Bronchial epithelial cell (primary cell): ENCODE results near the gene COL15A1. TPM values are rescaled to one million over a fixed set of nuclear protein-coding genes. Genes with fewer than 3 reads are reported as not detected.

Source experiments
- DNase-seq: peaks from one replicate; pipeline ENCODE4 v3.0.0-alpha.2; 2010; ENCODE audit warnings: low read depth
- FAIRE-seq: peaks from 2 replicates; lab custom pipeline; 2011; peaks lifted over from hg19 to GRCh38; lab: Jason Lieb, UNC
- H3K27me3 ChIP-seq: 2 replicates; pipeline ENCODE4 v1.5.1; 2011; ENCODE audit warnings: low read length; ENCODE audit not compliant: control insufficient read depth, insufficient read depth
- H3K36me3 ChIP-seq: 2 replicates; pipeline ENCODE4 v1.5.1; 2011; ENCODE audit warnings: low read length; ENCODE audit not compliant: control insufficient read depth, insufficient read depth
- H3K4me3 ChIP-seq: 2 replicates; pipeline ENCODE4 v1.5.1; 2011; ENCODE audit warnings: mild to moderate bottlenecking, low read depth, low read length, control low read depth
- total RNA-seq: library from RNA; depleted of rRNA; stranded (reverse); fragments of >200 nt; gene quantifications from 2 replicates; pipeline ENCODE4 v1.2.1, GENCODE V29; 2014
- TF ChIP-seq, protein P1 (sequence below): IDR thresholded peaks from 2 replicates; pipeline ENCODE4 v1.5.1; 2011; ENCODE audit warnings: mild to moderate bottlenecking, moderate library complexity, low read length, control low read depth, inconsistent platforms; ENCODE audit not compliant: insufficient read depth, severe bottlenecking

COL15A1 gene
- total RNA-seq, 1 donor from 2014 or later = 1.6 TPM

DNA sequence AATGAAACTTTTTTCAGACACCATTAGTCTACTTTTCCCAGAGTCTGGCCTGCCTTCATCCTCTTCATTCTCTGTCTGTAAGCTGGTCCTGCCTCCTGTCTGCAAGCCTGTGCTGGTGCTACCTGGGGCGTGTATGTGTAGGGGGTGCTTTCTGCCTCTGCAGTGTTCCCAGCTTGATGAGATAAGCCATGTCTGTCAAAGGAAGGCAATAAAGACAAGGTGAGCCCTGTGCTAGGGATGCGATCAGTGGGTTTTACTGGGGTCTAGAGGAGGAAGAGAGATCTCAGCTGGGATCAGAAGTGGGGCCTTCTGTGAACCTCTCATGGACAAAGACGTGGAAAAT lies 83.2 kb downstream of the COL15A1 start:
- DNase-seq = no peak
- TF ChIP-seq, protein P1, sequence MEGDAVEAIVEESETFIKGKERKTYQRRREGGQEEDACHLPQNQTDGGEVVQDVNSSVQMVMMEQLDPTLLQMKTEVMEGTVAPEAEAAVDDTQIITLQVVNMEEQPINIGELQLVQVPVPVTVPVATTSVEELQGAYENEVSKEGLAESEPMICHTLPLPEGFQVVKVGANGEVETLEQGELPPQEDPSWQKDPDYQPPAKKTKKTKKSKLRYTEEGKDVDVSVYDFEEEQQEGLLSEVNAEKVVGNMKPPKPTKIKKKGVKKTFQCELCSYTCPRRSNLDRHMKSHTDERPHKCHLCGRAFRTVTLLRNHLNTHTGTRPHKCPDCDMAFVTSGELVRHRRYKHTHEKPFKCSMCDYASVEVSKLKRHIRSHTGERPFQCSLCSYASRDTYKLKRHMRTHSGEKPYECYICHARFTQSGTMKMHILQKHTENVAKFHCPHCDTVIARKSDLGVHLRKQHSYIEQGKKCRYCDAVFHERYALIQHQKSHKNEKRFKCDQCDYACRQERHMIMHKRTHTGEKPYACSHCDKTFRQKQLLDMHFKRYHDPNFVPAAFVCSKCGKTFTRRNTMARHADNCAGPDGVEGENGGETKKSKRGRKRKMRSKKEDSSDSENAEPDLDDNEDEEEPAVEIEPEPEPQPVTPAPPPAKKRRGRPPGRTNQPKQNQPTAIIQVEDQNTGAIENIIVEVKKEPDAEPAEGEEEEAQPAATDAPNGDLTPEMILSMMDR = no peak
- no peak overlapping the region for H3K4me3 ChIP-seq
- no peak for FAIRE-seq
- no peaks in the 10 kb centered on the region for H3K36me3 ChIP-seq
- peaks cover 2% of the 10 kb centered on the region for H3K27me3 ChIP-seq

DNA sequence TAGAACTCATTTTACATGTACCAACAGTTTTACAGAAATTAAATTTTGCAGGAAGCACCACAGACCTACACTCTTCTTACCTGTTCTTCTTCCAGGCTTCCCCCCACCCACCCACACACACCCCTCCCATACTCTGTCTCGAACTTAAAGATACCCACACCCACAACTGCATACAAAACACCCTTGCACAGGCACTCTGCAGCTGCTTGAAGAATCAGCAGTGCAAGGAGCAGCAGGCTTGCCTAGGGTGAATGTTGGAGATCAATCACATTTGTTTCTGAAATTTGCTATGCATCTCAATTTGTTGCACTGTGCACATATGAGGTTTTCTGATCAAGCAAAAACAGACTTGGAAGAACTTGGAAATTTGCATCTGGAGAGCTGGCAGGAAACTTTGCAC lies 83.7 kb downstream of the COL15A1 start:
- TF ChIP-seq, protein P1 = no peak
- H3K36me3 ChIP-seq = no peaks in the 10 kb centered on the region
- H3K4me3 ChIP-seq = no peak overlapping the region
- FAIRE-seq (no peak), DNase-seq (no peak)
- H3K27me3 ChIP-seq = peaks cover 2% of the 10 kb centered on the region

DNA sequence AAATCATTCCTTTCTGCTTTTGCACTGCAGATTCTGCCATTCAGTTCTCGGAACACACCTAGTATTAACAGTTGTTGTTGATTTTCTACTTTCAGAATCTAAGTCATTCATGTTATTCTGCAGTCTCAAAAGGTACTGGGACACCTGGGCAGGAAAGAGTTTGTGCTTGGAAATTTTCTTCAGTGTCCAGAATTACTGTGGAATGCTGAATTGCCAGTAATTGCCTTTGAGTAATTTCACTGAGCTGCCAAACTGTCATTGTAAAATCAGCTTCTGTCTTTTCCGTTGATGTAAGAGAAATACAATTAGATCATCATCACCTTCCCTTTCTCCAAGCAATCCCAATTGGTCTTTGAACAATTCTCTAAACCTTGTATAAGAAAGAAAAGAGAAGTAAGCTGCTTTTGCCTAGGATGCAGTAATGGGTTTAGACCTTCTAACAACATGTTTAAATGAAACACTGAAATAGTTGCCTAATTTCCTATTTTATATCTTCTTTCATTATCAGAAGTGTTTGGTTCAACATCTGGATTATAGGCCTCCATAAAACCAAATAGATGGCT lies 85.5 kb downstream of the COL15A1 start:
- Histone ChIP-seq H3K4me3 (no peak overlapping the region), H3K27me3 (no peaks in the 10 kb centered on the region), H3K36me3 (no peaks in the 10 kb centered on the region)
- DNase-seq (peak; percentile 19), FAIRE-seq (no peak)
- TF ChIP-seq, protein P1 = no peak

DNA sequence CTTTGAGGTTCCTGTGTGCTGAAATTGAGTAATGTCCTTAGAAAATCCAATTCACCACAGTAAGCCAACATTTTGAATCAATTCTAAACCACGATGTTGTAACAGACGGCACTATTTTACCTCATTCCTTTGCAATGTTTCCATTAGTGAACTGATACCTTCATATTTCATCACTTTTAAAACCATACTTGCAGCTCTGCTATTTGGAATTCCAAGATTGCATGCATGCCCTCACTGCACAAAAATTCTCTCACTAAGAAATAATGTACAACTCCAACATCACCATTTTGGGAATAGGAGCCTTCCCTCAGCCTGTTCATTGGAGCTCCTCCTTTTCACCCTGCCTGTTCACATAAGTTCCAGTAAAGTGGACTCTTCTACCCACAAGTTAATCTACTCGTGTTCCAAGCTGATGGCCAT lies 86.4 kb downstream of the COL15A1 start:
- FAIRE-seq = no peak
- peak; percentile 71 for DNase-seq
- no peaks in the 10 kb centered on the region for H3K36me3 ChIP-seq

DNA sequence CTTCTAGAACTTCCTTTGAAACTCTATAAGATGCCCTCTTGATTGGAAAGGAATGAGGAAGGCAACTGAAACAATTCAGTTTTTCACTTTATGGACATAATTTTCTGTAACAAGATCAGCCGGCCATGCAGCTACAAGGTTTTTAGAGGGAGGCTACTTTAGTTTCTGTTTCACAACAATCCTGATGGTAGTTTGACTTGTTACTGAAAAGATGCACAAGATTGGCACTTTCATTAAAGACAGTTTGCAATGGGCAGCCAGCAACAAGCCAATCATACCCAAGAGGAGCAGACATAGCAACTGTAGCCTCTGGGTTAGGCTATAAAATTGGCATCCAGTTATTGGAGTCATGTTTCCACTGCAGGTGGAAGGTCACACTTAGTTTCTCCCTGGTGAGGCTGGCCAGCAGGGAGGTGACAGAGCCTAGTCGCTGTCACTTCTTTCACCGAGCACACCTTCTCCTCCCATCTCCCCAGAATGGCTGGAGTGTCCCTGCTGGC lies 87.0 kb downstream of the COL15A1 start:
- Histone ChIP-seq H3K27me3 (no peaks in the 10 kb centered on the region), H3K4me3 (no peak overlapping the region), H3K36me3 (no peaks in the 10 kb centered on the region)
- DNase-seq = no peak
- TF ChIP-seq, protein P1 = no peak
- FAIRE-seq = no peak

More for the DNA sequence above, 86.4 kb downstream of the COL15A1 start:
- no peaks in the 10 kb centered on the region for H3K27me3 ChIP-seq
- H3K4me3 ChIP-seq = no peak overlapping the region
- TF ChIP-seq, protein P1 = no peak

DNA sequence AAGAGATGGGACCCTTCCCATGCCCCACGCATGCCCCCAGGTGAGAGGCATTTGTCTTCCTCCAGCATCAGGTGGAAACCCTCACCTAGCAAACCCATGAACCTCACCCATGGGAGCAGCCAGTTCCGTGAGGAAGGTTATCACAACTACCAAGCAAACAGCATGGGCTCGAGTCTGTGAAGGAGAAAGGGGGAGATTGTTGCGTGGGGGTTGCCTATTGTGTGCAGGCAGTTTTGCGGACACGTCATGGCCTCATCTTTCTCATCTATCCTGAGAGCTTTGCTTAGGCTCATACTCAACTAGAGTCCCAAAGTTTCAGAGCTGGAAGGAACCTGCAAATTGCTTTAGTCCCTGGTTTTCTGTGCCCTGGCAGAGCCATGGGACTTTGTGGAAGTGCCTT lies 87.6 kb downstream of the COL15A1 start:
- no peaks in the 10 kb centered on the region for H3K36me3 ChIP-seq
- DNase-seq (no peak), FAIRE-seq (no peak)
- no peaks in the 10 kb centered on the region for H3K27me3 ChIP-seq
- TF ChIP-seq, protein P1 = no peak
- no peak overlapping the region for H3K4me3 ChIP-seq
